ENCODE data around the gene ZNF469. TPM values are rescaled to one million over a fixed set of nuclear protein-coding genes. Genes with fewer than 3 reads are reported as not detected.

ZNF469 gene
- total RNA-seq, 2 donors from 2014 or later = 4.5 to 11.3 TPM

GRCh38 chr16:88430185-88430523 is 47.4 kb downstream of the ZNF469 start:
- H3K27ac ChIP-seq = no peak overlapping the region
- H3K4me3 ChIP-seq = peak overlapping the region; percentile 68
- H3K9me3 ChIP-seq = no peaks in the 10 kb centered on the region
- no peak for ATAC-seq (ENCODE audit: insufficient number of reproducible peaks, low FRiP score, low read depth)
- peaks cover under 1 to 10% of the 10 kb centered on the region in 2 donors for H3K4me1 ChIP-seq (ENCODE audit: control insufficient read depth in 1 of 2, low read depth in 2 of 2)
- H3K27me3 ChIP-seq (replicated peaks; ENCODE audit: insufficient read depth) = no peaks in the 10 kb centered on the region
- TF ChIP-seq, protein P1, sequence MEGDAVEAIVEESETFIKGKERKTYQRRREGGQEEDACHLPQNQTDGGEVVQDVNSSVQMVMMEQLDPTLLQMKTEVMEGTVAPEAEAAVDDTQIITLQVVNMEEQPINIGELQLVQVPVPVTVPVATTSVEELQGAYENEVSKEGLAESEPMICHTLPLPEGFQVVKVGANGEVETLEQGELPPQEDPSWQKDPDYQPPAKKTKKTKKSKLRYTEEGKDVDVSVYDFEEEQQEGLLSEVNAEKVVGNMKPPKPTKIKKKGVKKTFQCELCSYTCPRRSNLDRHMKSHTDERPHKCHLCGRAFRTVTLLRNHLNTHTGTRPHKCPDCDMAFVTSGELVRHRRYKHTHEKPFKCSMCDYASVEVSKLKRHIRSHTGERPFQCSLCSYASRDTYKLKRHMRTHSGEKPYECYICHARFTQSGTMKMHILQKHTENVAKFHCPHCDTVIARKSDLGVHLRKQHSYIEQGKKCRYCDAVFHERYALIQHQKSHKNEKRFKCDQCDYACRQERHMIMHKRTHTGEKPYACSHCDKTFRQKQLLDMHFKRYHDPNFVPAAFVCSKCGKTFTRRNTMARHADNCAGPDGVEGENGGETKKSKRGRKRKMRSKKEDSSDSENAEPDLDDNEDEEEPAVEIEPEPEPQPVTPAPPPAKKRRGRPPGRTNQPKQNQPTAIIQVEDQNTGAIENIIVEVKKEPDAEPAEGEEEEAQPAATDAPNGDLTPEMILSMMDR (IDR thresholded peaks at IDR 0.05) = no peak
- H3K36me3 ChIP-seq = no peaks in the 10 kb centered on the region
- no peak for DNase-seq (ENCODE audit: low spot score)

DNA sequence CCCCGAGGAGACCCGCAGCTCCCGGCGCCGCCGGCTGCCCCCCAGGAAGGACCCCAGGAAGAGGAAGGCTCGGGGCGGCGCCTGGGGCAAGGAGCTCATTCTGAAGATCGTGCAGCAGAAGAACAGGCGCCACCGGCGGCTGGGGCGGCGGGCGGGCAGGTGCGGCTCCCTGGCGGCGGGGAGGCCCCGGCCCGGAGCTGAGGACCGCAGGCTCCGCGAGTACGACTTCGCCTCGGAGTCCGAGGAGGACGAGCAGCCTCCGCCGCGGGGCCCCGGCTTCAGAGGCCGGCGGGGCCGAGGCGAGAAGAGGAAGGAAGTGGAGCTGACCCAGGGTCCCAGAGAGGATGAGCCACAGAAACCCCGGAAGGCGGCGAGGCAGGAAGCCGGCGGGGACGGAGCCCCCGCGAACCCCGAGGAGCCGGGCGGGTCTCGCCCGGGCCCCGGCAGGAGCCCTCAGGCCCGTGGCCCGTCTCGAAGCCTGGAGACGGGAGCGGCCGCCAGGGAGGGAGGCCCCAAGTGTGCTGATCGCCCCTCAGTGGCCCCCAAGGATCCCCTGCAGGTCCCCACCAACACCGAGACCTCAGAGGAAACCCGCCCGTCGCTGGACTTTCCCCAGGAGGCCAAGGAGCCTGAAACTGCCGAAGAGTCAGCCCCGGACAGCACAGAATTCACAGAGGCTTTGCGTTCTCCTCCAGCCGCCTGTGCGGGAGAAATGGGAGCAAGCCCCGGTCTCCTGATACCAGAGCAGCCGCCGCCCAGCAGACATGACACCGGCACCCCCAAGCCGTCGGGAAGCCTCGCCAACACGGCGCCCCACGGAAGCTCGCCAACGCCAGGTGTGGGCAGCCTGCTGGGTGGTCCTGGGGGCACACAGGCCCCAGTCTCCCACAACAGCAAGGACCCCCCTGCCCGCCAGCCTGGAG is 48.0 kb downstream of the ZNF469 start:
- Histone ChIP-seq H3K27ac (no peak overlapping the region), H3K36me3 (no peaks in the 10 kb centered on the region), H3K4me3 (peak overlapping the region; percentile 68), H3K9me3 (no peaks in the 10 kb centered on the region), H3K4me1 (ENCODE audit: control insufficient read depth in 1 of 2, low read depth in 2 of 2) (peaks cover 0 to 9% of the 10 kb centered on the region in 2 donors), H3K27me3 (replicated peaks; ENCODE audit: insufficient read depth) (no peaks in the 10 kb centered on the region)
- TF ChIP-seq, protein P1 (IDR thresholded peaks at IDR 0.05) = no peak
- DNase-seq (ENCODE audit: low spot score) (no peak), ATAC-seq (ENCODE audit: insufficient number of reproducible peaks, low FRiP score, low read depth) (no peak)

- Histone ChIP-seq H3K36me3 (no peaks in the 10 kb centered on the region), H3K9me3 (no peaks in the 10 kb centered on the region), H3K4me3 (no peak overlapping the region), H3K4me1 (ENCODE audit: control insufficient read depth in 1 of 2, low read depth in 2 of 2) (peaks cover 0 to 9% of the 10 kb centered on the region in 2 donors), H3K27ac (no peak overlapping the region), H3K27me3 (replicated peaks; ENCODE audit: insufficient read depth) (no peaks in the 10 kb centered on the region)
- ATAC-seq (ENCODE audit: insufficient number of reproducible peaks, low FRiP score, low read depth) (no peak), DNase-seq (ENCODE audit: low spot score) (no peak)
- TF ChIP-seq, protein P1 (IDR thresholded peaks at IDR 0.05) = no peak
Measured at GRCh38 chr16:88431651-88432050, 48.9 kb downstream of the ZNF469 start.

- peaks cover 0 to 9% of the 10 kb centered on the region in 2 donors for H3K4me1 ChIP-seq (ENCODE audit: control insufficient read depth in 1 of 2, low read depth in 2 of 2)
- DNase-seq (ENCODE audit: low spot score) = no peak
- H3K9me3 ChIP-seq = no peaks in the 10 kb centered on the region
- no peaks in the 10 kb centered on the region for H3K36me3 ChIP-seq
- TF ChIP-seq, protein P1 (IDR thresholded peaks at IDR 0.05) = no peak
- H3K27me3 ChIP-seq (replicated peaks; ENCODE audit: insufficient read depth) = no peaks in the 10 kb centered on the region
- H3K4me3 ChIP-seq = no peak overlapping the region
- no peak overlapping the region for H3K27ac ChIP-seq
- ATAC-seq (ENCODE audit: insufficient number of reproducible peaks, low FRiP score, low read depth) = no peak
Measured at GRCh38 chr16:88432174-88432573, 49.4 kb downstream of the ZNF469 start.

Other genes starting within 250 kb of the ZNF469 start
- 1 to 10 TPM; 1.8 to 2.5 TPM for gene ZFPM1, start 70.3 kb downstream of the ZNF469 start, total RNA-seq
- 10 to 100 TPM; 21.8 to 30.3 TPM for gene ZC3H18, start 187.4 kb downstream of the ZNF469 start, total RNA-seq

Data from thoracic aorta (tissue), 2 donors.